K562 (cell line): ENCODE data around the gene RAI1. TPM values are rescaled to one million over a fixed set of nuclear protein-coding genes. Genes with fewer than 3 reads are reported as not detected.
A peak's percentile ranks its signal among the peaks of the same experiment; 100 is the strongest.

ENCODE experiments used
- ATF7 ChIP-seq: fragments of 450-650 bp; IDR thresholded peaks from 2 replicates; pipeline ENCODE4 v1.7.1; 2014; ENCODE audit warnings: mild to moderate bottlenecking, moderate library complexity
- CREM ChIP-seq: IDR thresholded peaks from 2 replicates; pipeline ENCODE4 v1.6.1; 2014; ENCODE audit warnings: antibody characterized with exemption, low read depth
- ELF1 ChIP-seq: fragments of 200-800 bp; sonication (Bioruptor generic); IDR thresholded peaks from 2 replicates; pipeline ENCODE4 v1.6.1; 2016; ENCODE audit warnings: missing genetic modification characterization, missing compliant biosample characterization
- ELF2 ChIP-seq: fragments of 250-450 bp; sonication (Bioruptor Pico); IDR thresholded peaks from 2 replicates; pipeline ENCODE4 v1.5.0; 2021; ENCODE audit warnings: mild to moderate bottlenecking
- FOXK2 ChIP-seq, 2 experiments: fragments of 450-650 bp; IDR thresholded peaks in 1 of 2; conservative IDR thresholded peaks in 1 of 2; 2 replicates each; pipeline ENCODE4 v1.6.1; 2016; ENCODE audit warnings: low read depth in 2 of 2, mild to moderate bottlenecking in 1 of 2
- LCOR ChIP-seq: sonication (generic); formaldehyde crosslinking; IDR thresholded peaks from 2 replicates; pipeline ENCODE4 v1.8.0; 2022; ENCODE audit warnings: mild to moderate bottlenecking, missing genetic modification reagents
- MEF2D ChIP-seq: conservative IDR thresholded peaks from 2 replicates; pipeline ENCODE4 v1.6.1; 2016; ENCODE audit warnings: low read depth, missing genetic modification characterization, missing compliant biosample characterization
- PCBP1 ChIP-seq: fragments of 200-400 bp; formaldehyde crosslinking; IDR thresholded peaks from 2 replicates; pipeline ENCODE4 v1.6.1; 2018; ENCODE audit warnings: mild to moderate bottlenecking, low read depth, low read length; ENCODE audit not compliant: poor library complexity, severe bottlenecking
- PPARD ChIP-seq: fragments of 250-450 bp; sonication (Bioruptor Pico); IDR thresholded peaks from 2 replicates; pipeline ENCODE4 v1.8.0; 2022; ENCODE audit warnings: inconsistent platforms, mild to moderate bottlenecking, moderate library complexity
- SMARCA4 ChIP-seq: fragments of 450-650 bp; IDR thresholded peaks from 2 replicates; pipeline ENCODE4 v1.6.1; 2016
- SMARCB1 ChIP-seq: IDR thresholded peaks from 2 replicates; pipeline ENCODE4 v1.6.1; 2011; ENCODE audit warnings: improper control_type of control experiment, low read depth; ENCODE audit not compliant: insufficient read length
- SMARCC2 ChIP-seq: fragments of 450-650 bp; IDR thresholded peaks from 2 replicates; pipeline ENCODE4 v1.6.1; 2017; ENCODE audit warnings: antibody characterized with exemption, moderate library complexity, mild to moderate bottlenecking, low read depth
- SUPT5H ChIP-seq: fragments of 450-650 bp; IDR thresholded peaks from 2 replicates; pipeline ENCODE4 v1.6.1; 2016
- TCF3 ChIP-seq: sonication (generic); formaldehyde crosslinking; IDR thresholded peaks from 2 replicates; pipeline ENCODE4 v1.4.0; 2020; ENCODE audit warnings: mild to moderate bottlenecking, missing genetic modification reagents
- ZFP1 ChIP-seq: fragments of 450-650 bp; formaldehyde crosslinking; IDR thresholded peaks from 2 replicates; pipeline ENCODE4 v1.4.0; 2020; ENCODE audit warnings: mild to moderate bottlenecking, mixed read lengths
- ZFX ChIP-seq: sonication (generic); formaldehyde crosslinking; IDR thresholded peaks from 2 replicates; pipeline ENCODE4 v1.8.0; 2022; ENCODE audit warnings: mild to moderate bottlenecking, missing genetic modification reagents, moderate library complexity
- ZNF217 ChIP-seq: sonication (generic); formaldehyde crosslinking; IDR thresholded peaks from 2 replicates; pipeline ENCODE4 v1.8.0; 2022; ENCODE audit warnings: mild to moderate bottlenecking, missing genetic modification reagents
- ZNF23 ChIP-seq: fragments of 250-450 bp; sonication (Bioruptor Pico); IDR thresholded peaks from 2 replicates; pipeline ENCODE4 v1.4.0; 2020; ENCODE audit warnings: mild to moderate bottlenecking
- ZNF644 ChIP-seq: fragments of 200-800 bp; sonication (Bioruptor generic); IDR thresholded peaks from 2 replicates; pipeline ENCODE4 v1.6.1; 2016; ENCODE audit warnings: low read depth, missing genetic modification characterization, missing compliant biosample characterization
- polyA plus RNA-seq, 8 experiments: library from polyadenylated mRNA; depleted of rRNA in 4 of 8; stranded (reverse) in 5 of 8; unstranded in 3 of 8; fragments of >200 nt; fragmentation: Nextera tagmentation in 2 of 8; fragmentation: Illumina TruSeq in 1 of 8; extraction: Ambion mirVana in 2 of 8; extraction: Trizol in 1 of 8; gene quantifications; 2 replicates each; pipeline versions ENCODE4 v1.2.1 to v1.2.3, GENCODE V29; 2011 to 2014; ENCODE audit warnings: inconsistent platforms in 1 of 8, missing spikeins in 1 of 8
- total RNA-seq, 7 experiments: library from RNA; depleted of rRNA in 6 of 7; stranded (reverse); fragments of >200 nt in 6 of 7; fragmentation: Illumina TruSeq in 2 of 7; extraction: Trizol in 2 of 7; gene quantifications; 2 replicates each; pipeline versions ENCODE4 v1.2.1 to v1.2.3, GENCODE V29; 2011 to 2021; ENCODE audit warnings: low replicate concordance in 1 of 7
- TF ChIP-seq, protein P1 (sequence below): fragments of 450-650 bp; formaldehyde crosslinking; IDR thresholded peaks from 2 replicates; pipeline ENCODE4 v1.4.0; 2020; ENCODE audit warnings: mild to moderate bottlenecking, moderate library complexity
- TF ChIP-seq, protein P2 (sequence below): fragments of 200-800 bp; sonication (Bioruptor generic); IDR thresholded peaks from 2 replicates; pipeline ENCODE4 v1.6.1; 2017; ENCODE audit warnings: missing genetic modification characterization, missing compliant biosample characterization
- TF ChIP-seq, protein P3 (sequence below): fragments of 450-650 bp; conservative IDR thresholded peaks from 2 replicates; pipeline ENCODE4 v1.6.1; 2016; ENCODE audit warnings: missing genetic modification characterization, low read depth, mild to moderate bottlenecking, control low read depth, missing compliant biosample characterization
- TF ChIP-seq, protein P4 (sequence below): fragments of 250-450 bp; sonication (Bioruptor Pico); IDR thresholded peaks from 2 replicates; pipeline ENCODE4 v1.9.0; 2021; ENCODE audit warnings: mild to moderate bottlenecking, inconsistent platforms

RAI1 gene
- total and polyA plus RNA-seq, 9 of the 15 experiments (the other 6 are each of a cell fraction or from before 2014, with no cell fraction given), result 0.68 to 19.9 (median 5.5) TPM

DNA sequence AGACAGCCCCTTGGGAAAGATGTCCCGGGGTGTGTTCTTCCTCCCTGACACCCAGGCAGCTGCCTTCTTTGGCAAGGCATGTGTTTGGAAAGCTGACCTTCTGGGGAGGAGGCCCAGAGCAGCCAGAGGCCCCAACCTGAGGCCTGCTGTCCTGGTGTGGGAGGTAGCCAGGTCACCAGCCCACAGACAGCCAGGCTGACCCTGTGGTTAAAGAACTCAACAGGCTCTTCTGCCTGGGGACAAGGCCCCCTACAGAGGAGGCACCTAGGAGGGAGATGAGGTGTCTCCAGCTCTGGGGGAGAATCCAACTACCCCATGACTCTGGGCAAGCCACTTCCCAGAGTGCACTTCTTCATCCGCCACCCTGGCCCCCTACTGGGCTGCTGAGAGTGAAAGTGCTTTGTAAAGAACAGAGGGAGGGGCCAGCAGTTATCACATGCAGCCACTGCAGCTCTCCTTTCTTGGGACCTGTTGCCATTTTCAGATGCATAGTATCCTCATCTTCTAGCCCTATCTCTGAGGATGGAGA, 168.7 kb downstream of the RAI1 start (continued):
- peak; percentile 58; the same call in 1 of the 2 replicates for TF ChIP-seq SMARCA4
- peak; percentile 74 for TF ChIP-seq MEF2D
- TF ChIP-seq ZNF644 (tag), result 0 out of 2 replicates have a peak, but pooled peaks have one; percentile 63
- TF ChIP-seq, protein P1, sequence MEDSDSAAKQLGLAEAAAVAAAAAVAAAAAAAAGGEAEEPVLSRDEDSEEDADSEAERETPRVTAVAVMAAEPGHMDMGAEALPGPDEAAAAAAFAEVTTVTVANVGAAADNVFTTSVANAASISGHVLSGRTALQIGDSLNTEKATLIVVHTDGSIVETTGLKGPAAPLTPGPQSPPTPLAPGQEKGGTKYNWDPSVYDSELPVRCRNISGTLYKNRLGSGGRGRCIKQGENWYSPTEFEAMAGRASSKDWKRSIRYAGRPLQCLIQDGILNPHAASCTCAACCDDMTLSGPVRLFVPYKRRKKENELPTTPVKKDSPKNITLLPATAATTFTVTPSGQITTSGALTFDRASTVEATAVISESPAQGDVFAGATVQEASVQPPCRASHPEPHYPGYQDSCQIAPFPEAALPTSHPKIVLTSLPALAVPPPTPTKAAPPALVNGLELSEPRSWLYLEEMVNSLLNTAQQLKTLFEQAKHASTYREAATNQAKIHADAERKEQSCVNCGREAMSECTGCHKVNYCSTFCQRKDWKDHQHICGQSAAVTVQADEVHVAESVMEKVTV (CRISPR knock-in tag), result 0 out of 2 replicates have a peak, but pooled peaks have one; percentile 21
- TF ChIP-seq ATF7, result peak; percentile 44; the same call in 1 of the 2 replicates
- TF ChIP-seq PCBP1, result no peak
- peak; percentile 30; the same call in 1 of the 2 replicates for TF ChIP-seq TCF3 (CRISPR knock-in tag)
- peak; percentile 78; the same call in 1 of the 2 replicates for TF ChIP-seq ELF2 (CRISPR knock-in tag)
- TF ChIP-seq ZNF23 (CRISPR knock-in tag), result no peak
- TF ChIP-seq, protein P2, sequence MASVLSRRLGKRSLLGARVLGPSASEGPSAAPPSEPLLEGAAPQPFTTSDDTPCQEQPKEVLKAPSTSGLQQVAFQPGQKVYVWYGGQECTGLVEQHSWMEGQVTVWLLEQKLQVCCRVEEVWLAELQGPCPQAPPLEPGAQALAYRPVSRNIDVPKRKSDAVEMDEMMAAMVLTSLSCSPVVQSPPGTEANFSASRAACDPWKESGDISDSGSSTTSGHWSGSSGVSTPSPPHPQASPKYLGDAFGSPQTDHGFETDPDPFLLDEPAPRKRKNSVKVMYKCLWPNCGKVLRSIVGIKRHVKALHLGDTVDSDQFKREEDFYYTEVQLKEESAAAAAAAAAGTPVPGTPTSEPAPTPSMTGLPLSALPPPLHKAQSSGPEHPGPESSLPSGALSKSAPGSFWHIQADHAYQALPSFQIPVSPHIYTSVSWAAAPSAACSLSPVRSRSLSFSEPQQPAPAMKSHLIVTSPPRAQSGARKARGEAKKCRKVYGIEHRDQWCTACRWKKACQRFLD (CRISPR knock-in tag), result peak; percentile 93
- no peak for TF ChIP-seq LCOR
- no peak for TF ChIP-seq PPARD (CRISPR knock-in tag)
- TF ChIP-seq ELF1 (tag), result 0 out of 2 replicates have a peak, but pooled peaks have one; percentile 19
- TF ChIP-seq ZNF217 (CRISPR knock-in tag), result no peak
- no peak for TF ChIP-seq SMARCB1
- TF ChIP-seq SMARCC2, result no peak
- peak; percentile 53 to 69; a peak in 3 of 4 replicates for TF ChIP-seq FOXK2 (conservative IDR thresholded peaks at IDR 0.05 in 1 of 2, IDR thresholded peaks at IDR 0.05 in 1 of 2; ENCODE audit: low read depth in 2 of 2)
- TF ChIP-seq, protein P3, sequence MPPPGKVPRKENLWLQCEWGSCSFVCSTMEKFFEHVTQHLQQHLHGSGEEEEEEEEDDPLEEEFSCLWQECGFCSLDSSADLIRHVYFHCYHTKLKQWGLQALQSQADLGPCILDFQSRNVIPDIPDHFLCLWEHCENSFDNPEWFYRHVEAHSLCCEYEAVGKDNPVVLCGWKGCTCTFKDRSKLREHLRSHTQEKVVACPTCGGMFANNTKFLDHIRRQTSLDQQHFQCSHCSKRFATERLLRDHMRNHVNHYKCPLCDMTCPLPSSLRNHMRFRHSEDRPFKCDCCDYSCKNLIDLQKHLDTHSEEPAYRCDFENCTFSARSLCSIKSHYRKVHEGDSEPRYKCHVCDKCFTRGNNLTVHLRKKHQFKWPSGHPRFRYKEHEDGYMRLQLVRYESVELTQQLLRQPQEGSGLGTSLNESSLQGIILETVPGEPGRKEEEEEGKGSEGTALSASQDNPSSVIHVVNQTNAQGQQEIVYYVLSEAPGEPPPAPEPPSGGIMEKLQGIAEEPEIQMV (tag), result peak; percentile 72; the same call in 1 of the 2 replicates
- peak; percentile 63 for TF ChIP-seq ZFX (CRISPR knock-in tag)
- no peak for TF ChIP-seq ZFP1 (CRISPR knock-in tag)
- peak; percentile 51 for TF ChIP-seq SUPT5H
- TF ChIP-seq, protein P4, sequence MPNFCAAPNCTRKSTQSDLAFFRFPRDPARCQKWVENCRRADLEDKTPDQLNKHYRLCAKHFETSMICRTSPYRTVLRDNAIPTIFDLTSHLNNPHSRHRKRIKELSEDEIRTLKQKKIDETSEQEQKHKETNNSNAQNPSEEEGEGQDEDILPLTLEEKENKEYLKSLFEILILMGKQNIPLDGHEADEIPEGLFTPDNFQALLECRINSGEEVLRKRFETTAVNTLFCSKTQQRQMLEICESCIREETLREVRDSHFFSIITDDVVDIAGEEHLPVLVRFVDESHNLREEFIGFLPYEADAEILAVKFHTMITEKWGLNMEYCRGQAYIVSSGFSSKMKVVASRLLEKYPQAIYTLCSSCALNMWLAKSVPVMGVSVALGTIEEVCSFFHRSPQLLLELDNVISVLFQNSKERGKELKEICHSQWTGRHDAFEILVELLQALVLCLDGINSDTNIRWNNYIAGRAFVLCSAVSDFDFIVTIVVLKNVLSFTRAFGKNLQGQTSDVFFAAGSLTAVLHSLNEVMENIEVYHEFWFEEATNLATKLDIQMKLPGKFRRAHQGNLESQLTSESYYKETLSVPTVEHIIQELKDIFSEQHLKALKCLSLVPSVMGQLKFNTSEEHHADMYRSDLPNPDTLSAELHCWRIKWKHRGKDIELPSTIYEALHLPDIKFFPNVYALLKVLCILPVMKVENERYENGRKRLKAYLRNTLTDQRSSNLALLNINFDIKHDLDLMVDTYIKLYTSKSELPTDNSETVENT (CRISPR knock-in tag), result no peak
- peak; percentile 34 for TF ChIP-seq CREM
